ENCODE data around the gene MAPT.

MAPT gene

DNA sequence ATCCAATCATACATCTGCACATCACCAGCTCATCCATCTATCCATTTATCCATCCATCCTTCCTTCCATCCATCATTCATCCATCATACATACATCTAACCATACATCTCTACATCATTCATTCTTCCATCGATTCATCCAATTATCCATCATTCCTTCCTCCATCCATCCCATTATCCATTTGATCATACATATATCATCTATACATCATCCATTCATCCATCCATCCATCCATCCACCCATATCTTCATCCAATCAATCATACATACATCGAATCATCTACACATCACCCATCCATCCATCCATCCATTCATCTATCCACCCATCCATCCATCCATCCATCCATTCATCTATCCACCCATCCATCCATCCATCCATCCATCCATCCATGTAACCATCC, 75.4 kb downstream of the MAPT start:
- TF ChIP-seq, protein P1, sequence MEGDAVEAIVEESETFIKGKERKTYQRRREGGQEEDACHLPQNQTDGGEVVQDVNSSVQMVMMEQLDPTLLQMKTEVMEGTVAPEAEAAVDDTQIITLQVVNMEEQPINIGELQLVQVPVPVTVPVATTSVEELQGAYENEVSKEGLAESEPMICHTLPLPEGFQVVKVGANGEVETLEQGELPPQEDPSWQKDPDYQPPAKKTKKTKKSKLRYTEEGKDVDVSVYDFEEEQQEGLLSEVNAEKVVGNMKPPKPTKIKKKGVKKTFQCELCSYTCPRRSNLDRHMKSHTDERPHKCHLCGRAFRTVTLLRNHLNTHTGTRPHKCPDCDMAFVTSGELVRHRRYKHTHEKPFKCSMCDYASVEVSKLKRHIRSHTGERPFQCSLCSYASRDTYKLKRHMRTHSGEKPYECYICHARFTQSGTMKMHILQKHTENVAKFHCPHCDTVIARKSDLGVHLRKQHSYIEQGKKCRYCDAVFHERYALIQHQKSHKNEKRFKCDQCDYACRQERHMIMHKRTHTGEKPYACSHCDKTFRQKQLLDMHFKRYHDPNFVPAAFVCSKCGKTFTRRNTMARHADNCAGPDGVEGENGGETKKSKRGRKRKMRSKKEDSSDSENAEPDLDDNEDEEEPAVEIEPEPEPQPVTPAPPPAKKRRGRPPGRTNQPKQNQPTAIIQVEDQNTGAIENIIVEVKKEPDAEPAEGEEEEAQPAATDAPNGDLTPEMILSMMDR (IDR thresholded peaks at IDR 0.05): no peak
- Histone ChIP-seq H3K4me3 (no peak overlapping the region), H3K27ac (no peak overlapping the region), H3K36me3 (no peaks in the 10 kb centered on the region), H3K9me3 (no peaks in the 10 kb centered on the region), H3K4me1 (no peaks in the 10 kb centered on the region), H3K27me3 (peaks cover 0 to 13% of the 10 kb centered on the region in 2 donors)
- intact Hi-C loops (cut with DNase I; ENCODE audit: low total_unique reads): no loop called here
- no peak for DNase-seq

DNA sequence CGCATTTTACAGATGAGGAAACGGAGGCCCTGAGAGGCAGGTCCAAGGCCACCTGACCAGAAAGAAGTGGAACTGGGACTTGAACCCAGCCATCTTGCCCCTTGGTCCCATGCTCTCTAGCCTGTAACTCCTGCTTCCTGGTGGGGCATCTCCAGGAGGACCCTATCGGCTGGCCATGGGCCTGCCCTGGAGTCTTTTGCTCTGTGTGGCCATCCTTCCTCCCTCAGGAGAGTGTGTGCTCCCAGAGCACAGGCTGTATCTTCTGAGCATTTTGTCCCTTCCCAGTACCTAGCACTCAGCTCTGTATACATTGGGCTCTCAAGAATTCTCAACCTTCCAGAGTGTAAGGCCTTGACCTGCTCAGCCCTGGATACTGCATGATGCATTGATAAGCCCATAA, 76.3 kb downstream of the MAPT start:
- Histone ChIP-seq H3K9me3 (no peaks in the 10 kb centered on the region), H3K4me3 (no peak overlapping the region), H3K27ac (no peak overlapping the region), H3K4me1 (no peaks in the 10 kb centered on the region), H3K27me3 (peaks cover 0 to 10% of the 10 kb centered on the region in 2 donors), H3K36me3 (no peaks in the 10 kb centered on the region)
- no peak for DNase-seq
- TF ChIP-seq, protein P1 (IDR thresholded peaks at IDR 0.05): no peak
- intact Hi-C loops (cut with DNase I; ENCODE audit: low total_unique reads): no loop called here

- no peak for DNase-seq
- H3K4me3 ChIP-seq: no peak overlapping the region
- peaks cover 0 to 10% of the 10 kb centered on the region in 2 donors for H3K27me3 ChIP-seq
- H3K4me1 ChIP-seq: no peaks in the 10 kb centered on the region
- intact Hi-C loops (cut with DNase I; ENCODE audit: low total_unique reads): no loop called here
- no peak overlapping the region for H3K27ac ChIP-seq
- no peaks in the 10 kb centered on the region for H3K36me3 ChIP-seq
- no peaks in the 10 kb centered on the region for H3K9me3 ChIP-seq
- TF ChIP-seq, protein P1 (IDR thresholded peaks at IDR 0.05): no peak
Observed at GRCh38 chr17:45971698-45972141, 77.4 kb downstream of the MAPT start.

DNA sequence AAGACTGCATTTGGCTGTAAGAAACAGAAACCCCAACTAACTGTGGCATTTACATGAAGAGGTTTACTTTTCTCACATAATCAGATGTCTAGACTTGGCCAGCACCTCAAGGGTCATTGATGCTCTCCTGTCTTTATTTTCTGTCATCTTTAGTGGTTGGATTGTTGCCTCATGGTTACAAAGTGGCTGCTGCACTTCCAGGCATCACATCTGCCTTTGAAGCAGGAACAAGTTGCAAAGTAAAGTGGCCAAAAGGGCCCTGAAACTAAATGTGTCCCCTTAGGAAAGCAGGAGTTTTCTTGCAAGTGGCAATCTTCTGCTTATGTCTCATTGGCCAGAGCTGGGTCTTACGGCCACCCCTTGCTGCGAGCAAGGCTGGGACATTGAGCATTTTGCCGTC, 78.2 kb downstream of the MAPT start:
- no peaks in the 10 kb centered on the region for H3K4me1 ChIP-seq
- no peak overlapping the region for H3K4me3 ChIP-seq
- intact Hi-C loops (cut with DNase I; ENCODE audit: low total_unique reads): no loop called here
- no peak for DNase-seq
- H3K9me3 ChIP-seq: no peaks in the 10 kb centered on the region
- TF ChIP-seq, protein P1 (IDR thresholded peaks at IDR 0.05): no peak
- no peak overlapping the region for H3K27ac ChIP-seq
- H3K36me3 ChIP-seq: no peaks in the 10 kb centered on the region
- H3K27me3 ChIP-seq: peaks cover 0 to 10% of the 10 kb centered on the region in 2 donors

DNA sequence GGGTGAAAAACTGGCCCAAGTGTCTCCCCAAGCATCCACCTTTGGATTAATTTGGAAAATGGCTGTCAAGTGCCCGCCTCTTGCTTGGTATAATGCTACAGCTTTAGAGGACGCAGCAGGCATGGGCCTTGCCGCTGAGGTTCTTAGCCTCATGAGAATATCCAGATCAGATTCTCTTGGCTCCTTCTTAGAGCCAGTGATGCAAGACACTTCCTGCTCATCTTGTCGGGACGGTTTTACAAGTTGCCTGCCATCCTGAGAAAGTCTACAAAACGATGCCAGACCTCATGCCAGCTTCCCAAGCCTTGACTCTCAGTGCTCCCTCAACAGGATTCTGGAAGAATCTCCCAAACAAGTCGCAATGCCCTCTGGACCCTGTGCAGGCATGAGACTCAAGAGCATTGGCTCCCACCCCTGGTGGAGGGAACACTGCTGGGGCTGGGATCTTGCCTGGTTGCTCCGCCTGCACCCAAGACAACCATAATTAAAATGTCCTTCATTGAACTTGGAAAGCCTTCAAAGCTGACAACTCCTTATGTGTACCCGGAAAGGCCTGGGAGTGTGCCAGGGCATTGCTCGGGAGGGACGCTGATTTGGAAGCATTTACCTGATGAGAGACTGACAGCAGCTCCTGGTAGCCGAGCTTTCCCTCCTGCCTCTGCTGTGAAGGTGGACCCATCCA, 78.9 kb downstream of the MAPT start:
- intact Hi-C loops (cut with DNase I; ENCODE audit: low total_unique reads): no loop called here
- DNase-seq: no peak
- no peaks in the 10 kb centered on the region for H3K9me3 ChIP-seq
- peaks cover 0 to 7% of the 10 kb centered on the region in 2 donors for H3K27me3 ChIP-seq
- H3K36me3 ChIP-seq: no peaks in the 10 kb centered on the region
- no peak overlapping the region for H3K4me3 ChIP-seq
- TF ChIP-seq, protein P1 (IDR thresholded peaks at IDR 0.05): no peak
- H3K27ac ChIP-seq: no peak overlapping the region
- H3K4me1 ChIP-seq: no peaks in the 10 kb centered on the region
